ENCODE data around the gene EPHA6.

- TF ChIP-seq EZH2 (IDR thresholded peaks at IDR 0.05; ENCODE audit: borderline replicate concordance, low read depth, low read length, severe bottlenecking), result no peak
- no peak for TF ChIP-seq CTCF (IDR thresholded peaks at IDR 0.05; ENCODE audit: borderline replicate concordance, extremely low read depth, low read length, poor library complexity, severe bottlenecking)
These were observed 623.7 kb downstream of the EPHA6 start for GRCh38 chr3:97438131-97438530.

Measured in DND-41 (cell line).